ENCODE data around the gene TRAF3IP3. TPM values are rescaled to one million over a fixed set of nuclear protein-coding genes. Genes with fewer than 3 reads are reported as not detected.

Gene TRAF3IP3
- total RNA-seq, 1 experiment from 2014 or later, result not detected

GRCh38 chr1:209766051-209766450, 10.2 kb downstream of the TRAF3IP3 start:
- Mint-ChIP-seq H3K36me3 (ENCODE audit: insufficient read depth in 1 of 3, low read depth in 3 of 3) (no peaks in the 10 kb centered on the region; a peak in 1 of 7 replicates), H3K9me3 (no peaks in the 10 kb centered on the region; a peak in 1 of 5 replicates), H3K27me3 (ENCODE audit: low read depth) (peaks cover 9% of the 10 kb centered on the region), H3K4me3 (no peak overlapping the region), H3K27ac (no peak overlapping the region), H3K4me1 (peaks cover 0 to 6% of the 10 kb centered on the region in 2 experiments; a peak in 1 of 4 replicates)
- no peak overlapping the region for H3T11ph ChIP-seq (ENCODE audit: low read length)
- no peak for TF ChIP-seq CTCF (conservative IDR thresholded peaks at IDR 0.05)
- no peaks in the 10 kb centered on the region for H3K79me1 ChIP-seq (ENCODE audit: insufficient read depth, low read depth, low read length, poor library complexity, severe bottlenecking)
- H2BK12ac ChIP-seq (ENCODE audit: insufficient read length, low read depth, low read length), result no peak overlapping the region
- H3K27me3 ChIP-seq (ENCODE audit: insufficient read depth, low read length), result no peaks in the 10 kb centered on the region
- no peak overlapping the region for H4K5ac ChIP-seq (ENCODE audit: insufficient read length, low read depth, low read length)
- peaks cover 3% of the 10 kb centered on the region for H4K20me1 ChIP-seq (ENCODE audit: control insufficient read depth, insufficient read depth, insufficient read length)
- no peaks in the 10 kb centered on the region for H3K4me1 ChIP-seq (ENCODE audit: insufficient read depth, low read length)
- H2AFZ ChIP-seq (ENCODE audit: low read length), result no peak overlapping the region
- no peak overlapping the region for H4K8ac ChIP-seq (replicated peaks; ENCODE audit: insufficient read length, low read depth, low read length)
- H3K18ac ChIP-seq (ENCODE audit: insufficient read length, low read depth, low read length), result no peak overlapping the region
- H2BK15ac ChIP-seq (ENCODE audit: low read depth, low read length), result no peak overlapping the region
- H3K9me3 ChIP-seq (ENCODE audit: control insufficient read depth, low read depth, low read length), result no peaks in the 10 kb centered on the region
- DNase-seq, result no peak
- H2BK20ac ChIP-seq (ENCODE audit: low read depth, low read length, poor library complexity, severe bottlenecking), result no peak overlapping the region
- no peak overlapping the region for H3K23ac ChIP-seq (ENCODE audit: insufficient read length, low read depth, low read length)
- H3K23me2 ChIP-seq (ENCODE audit: insufficient read length, low read depth, low read length, poor library complexity, severe bottlenecking), result no peaks in the 10 kb centered on the region
- H3K4me2 ChIP-seq (ENCODE audit: insufficient read depth, insufficient read length, low read length), result no peak overlapping the region
- H2BK5ac ChIP-seq (ENCODE audit: insufficient read length, low read length), result no peak overlapping the region
- no peak overlapping the region for H2BK120ac ChIP-seq (ENCODE audit: low read depth, low read length, poor library complexity, severe bottlenecking)
- WGBS (ENCODE audit: extremely low coverage, insufficient read length, low lambda C conversion rate), result no CpG with 5 or more reads among the region's 2 CpGs
- no peak overlapping the region for H3K27ac ChIP-seq (ENCODE audit: insufficient read length, low read depth, low read length)
- H3K79me2 ChIP-seq (ENCODE audit: insufficient read depth, low read length), result no peaks in the 10 kb centered on the region
- H2AK5ac ChIP-seq (ENCODE audit: insufficient read length, low read length), result no peak overlapping the region
- no peak overlapping the region for H3K4ac ChIP-seq (ENCODE audit: low read depth, low read length)
- no peak overlapping the region for H4K91ac ChIP-seq (ENCODE audit: insufficient read length, low read depth, low read length)
- no peak overlapping the region for H3K9ac ChIP-seq (ENCODE audit: extremely low read depth, insufficient read length, low read length)
- peak overlapping the region; percentile 76 for H3K56ac ChIP-seq (ENCODE audit: insufficient read length, low read depth, low read length)
- no peak overlapping the region for H3K14ac ChIP-seq (ENCODE audit: insufficient read depth, low read length)
